H9 (cell line): ENCODE measurements around the gene NRIP3. TPM values are rescaled to one million over a fixed set of nuclear protein-coding genes. Genes with fewer than 3 reads are reported as not detected.

ENCODE experiments used
- DNase-seq: peaks from one replicate; pipeline ENCODE4 v3.0.0-alpha.2; 2017
- H2AFZ ChIP-seq: one replicate; pipeline ENCODE4 v1.6.1; 2013; ENCODE audit warnings: mild to moderate bottlenecking, low read length, control low read depth, moderate library complexity
- H2AK5ac ChIP-seq: 2 replicates; pipeline ENCODE4 v1.6.1; 2013; ENCODE audit warnings: low read length, control low read depth, mixed read lengths; ENCODE audit not compliant: insufficient read length
- H2BK120ac ChIP-seq: one replicate; pipeline ENCODE4 v1.6.1; 2013; ENCODE audit warnings: low read depth, mild to moderate bottlenecking, low read length, control low read depth, inconsistent platforms; ENCODE audit not compliant: poor library complexity, severe bottlenecking
- H2BK12ac ChIP-seq: 2 replicates; pipeline ENCODE4 v1.6.1; 2013; ENCODE audit warnings: low read length, control low read depth, mixed read lengths, low read depth; ENCODE audit not compliant: insufficient read length
- H2BK15ac ChIP-seq: 2 replicates; pipeline ENCODE4 v1.6.1; 2013; ENCODE audit warnings: low read depth, low read length, control low read depth
- H2BK20ac ChIP-seq: one replicate; pipeline ENCODE4 v1.6.1; 2013; ENCODE audit warnings: low read depth, mild to moderate bottlenecking, low read length, control low read depth, inconsistent platforms; ENCODE audit not compliant: poor library complexity, severe bottlenecking
- H2BK5ac ChIP-seq: 2 replicates; pipeline ENCODE4 v1.6.1; 2013; ENCODE audit warnings: low read length, control low read depth, mixed read lengths; ENCODE audit not compliant: insufficient read length
- H3K14ac ChIP-seq: 2 replicates; pipeline ENCODE4 v1.6.1; 2013; ENCODE audit warnings: low read length, control low read depth; ENCODE audit not compliant: insufficient read depth
- H3K18ac ChIP-seq: 2 replicates; pipeline ENCODE4 v1.6.1; 2013; ENCODE audit warnings: low read depth, mild to moderate bottlenecking, mixed read lengths, low read length, control low read depth; ENCODE audit not compliant: insufficient read length
- H3K23ac ChIP-seq: 2 replicates; pipeline ENCODE4 v1.6.1; 2013; ENCODE audit warnings: low read length, control low read depth, mixed read lengths, low read depth; ENCODE audit not compliant: insufficient read length
- H3K23me2 ChIP-seq: 2 replicates; pipeline ENCODE4 v1.6.1; 2013; ENCODE audit warnings: low read depth, mild to moderate bottlenecking, mixed read lengths, low read length, control low read depth; ENCODE audit not compliant: insufficient read length, poor library complexity, severe bottlenecking
- H3K27ac ChIP-seq: 2 replicates; pipeline ENCODE4 v1.5.1; 2013; ENCODE audit warnings: low read length, control low read depth, mixed read lengths, low read depth; ENCODE audit not compliant: insufficient read length
- H3K27me3 ChIP-seq: 2 replicates; pipeline ENCODE4 v1.6.1; 2013; ENCODE audit warnings: low read length, control low read depth, inconsistent platforms; ENCODE audit not compliant: insufficient read depth
- H3K4ac ChIP-seq: 2 replicates; pipeline ENCODE4 v1.6.1; 2013; ENCODE audit warnings: low read depth, mild to moderate bottlenecking, control low read depth, inconsistent platforms, low read length, moderate library complexity
- H3K4me1 ChIP-seq: 2 replicates; pipeline ENCODE4 v1.6.1; 2013; ENCODE audit warnings: low read length, control low read depth, inconsistent platforms; ENCODE audit not compliant: insufficient read depth
- H3K4me2 ChIP-seq: 2 replicates; pipeline ENCODE4 v1.6.1; 2013; ENCODE audit warnings: low read length, control low read depth, mixed read lengths; ENCODE audit not compliant: insufficient read length, insufficient read depth
- H3K56ac ChIP-seq: 2 replicates; pipeline ENCODE4 v1.6.1; 2013; ENCODE audit warnings: low read depth, mild to moderate bottlenecking, mixed read lengths, low read length, control low read depth; ENCODE audit not compliant: insufficient read length
- H3K79me1 ChIP-seq: 2 replicates; pipeline ENCODE4 v1.6.1; 2013; ENCODE audit warnings: low read depth, mild to moderate bottlenecking, moderate library complexity, low read length, control low read depth, inconsistent platforms; ENCODE audit not compliant: insufficient read depth, poor library complexity, severe bottlenecking
- H3K79me2 ChIP-seq: 2 replicates; pipeline ENCODE4 v1.6.1; 2013; ENCODE audit warnings: low read length, control low read depth, inconsistent platforms; ENCODE audit not compliant: insufficient read depth
- H3K9ac ChIP-seq: 2 replicates; pipeline ENCODE4 v1.6.1; 2013; ENCODE audit warnings: low read length, control low read depth, mixed read lengths; ENCODE audit not compliant: insufficient read length; ENCODE audit errors: extremely low read depth
- H3K9me3 ChIP-seq: one replicate; pipeline ENCODE4 v1.6.1; 2013; ENCODE audit warnings: low read depth, low read length, inconsistent platforms; ENCODE audit not compliant: control insufficient read depth
- H3T11ph ChIP-seq: one replicate; pipeline ENCODE4 v1.6.1; 2013; ENCODE audit warnings: mild to moderate bottlenecking, low read length, control low read depth, inconsistent platforms
- H4K20me1 ChIP-seq: one replicate; pipeline ENCODE4 v1.6.1; 2013; ENCODE audit not compliant: control insufficient read depth, insufficient read length, insufficient read depth
- H4K5ac ChIP-seq: 2 replicates; pipeline ENCODE4 v1.6.1; 2013; ENCODE audit warnings: low read depth, mild to moderate bottlenecking, mixed read lengths, low read length, control low read depth; ENCODE audit not compliant: insufficient read length
- H4K8ac ChIP-seq: replicated peaks from 2 replicates; pipeline ENCODE4 v1.6.1; 2013; ENCODE audit warnings: low read length, control low read depth, mixed read lengths, low read depth; ENCODE audit not compliant: insufficient read length
- H4K91ac ChIP-seq: 2 replicates; pipeline ENCODE4 v1.6.1; 2013; ENCODE audit warnings: low read depth, mild to moderate bottlenecking, moderate library complexity, mixed read lengths, low read length, control low read depth; ENCODE audit not compliant: insufficient read length
- H3K27ac Mint-ChIP-seq, 3 experiments: 2 replicates in 2 of 3; 3 replicates in 1 of 3; pipeline ENCODE4 v1.8.0; 2020 to 2021; ENCODE audit warnings: mixed read lengths in 3 of 3, mild to moderate bottlenecking in 1 of 3, moderate library complexity in 1 of 3
- H3K27me3 Mint-ChIP-seq: 2 replicates; pipeline ENCODE4 v1.8.0; 2021; ENCODE audit warnings: low read depth, mild to moderate bottlenecking, moderate library complexity, mixed read lengths
- H3K36me3 Mint-ChIP-seq, 3 experiments: 2 replicates in 2 of 3; 3 replicates in 1 of 3; pipeline ENCODE4 v1.8.0; 2020 to 2021; ENCODE audit warnings: low read depth in 3 of 3, mixed read lengths in 3 of 3; ENCODE audit not compliant: insufficient read depth in 1 of 3
- H3K4me1 Mint-ChIP-seq, 2 experiments: 2 replicates each; pipeline ENCODE4 v1.8.0; 2020; ENCODE audit warnings: mixed read lengths in 2 of 2
- H3K4me3 Mint-ChIP-seq, 2 experiments: 2 replicates in 1 of 2; 3 replicates in 1 of 2; pipeline ENCODE4 v1.8.0; 2020 to 2021; ENCODE audit warnings: mild to moderate bottlenecking in 2 of 2, mixed read lengths in 2 of 2, moderate library complexity in 1 of 2
- H3K9me3 Mint-ChIP-seq, 2 experiments: 2 replicates in 1 of 2; 3 replicates in 1 of 2; pipeline ENCODE4 v1.8.0; 2020; ENCODE audit warnings: mild to moderate bottlenecking in 2 of 2, mixed read lengths in 2 of 2, moderate library complexity in 1 of 2
- WGBS: extraction: QIAGEN DNeasy Blood & Tissue Kit; methylation state at CpG from one replicate; pipeline ENCODE4 v1.1.7; 2013; ENCODE audit warnings: missing lambda C conversion rate, low lambda C conversion rate, mixed read lengths; ENCODE audit not compliant: insufficient read length; ENCODE audit errors: extremely low coverage; 5-methylcytosine and 5-hydroxymethylcytosine counted together
- total RNA-seq: library from RNA; stranded (reverse); gene quantifications from 2 replicates; pipeline ENCODE4 v1.2.1, GENCODE V29; 2021
- TF ChIP-seq, protein P1 (sequence below): fragments of 200-600 bp; sonication (generic); conservative IDR thresholded peaks from 3 replicates; pipeline ENCODE4 v1.8.0; 2021; ENCODE audit warnings: antibody characterized with exemption, mild to moderate bottlenecking

The NRIP3 gene
- total RNA-seq, 1 experiment from 2014 or later = 4.2 TPM

DNA sequence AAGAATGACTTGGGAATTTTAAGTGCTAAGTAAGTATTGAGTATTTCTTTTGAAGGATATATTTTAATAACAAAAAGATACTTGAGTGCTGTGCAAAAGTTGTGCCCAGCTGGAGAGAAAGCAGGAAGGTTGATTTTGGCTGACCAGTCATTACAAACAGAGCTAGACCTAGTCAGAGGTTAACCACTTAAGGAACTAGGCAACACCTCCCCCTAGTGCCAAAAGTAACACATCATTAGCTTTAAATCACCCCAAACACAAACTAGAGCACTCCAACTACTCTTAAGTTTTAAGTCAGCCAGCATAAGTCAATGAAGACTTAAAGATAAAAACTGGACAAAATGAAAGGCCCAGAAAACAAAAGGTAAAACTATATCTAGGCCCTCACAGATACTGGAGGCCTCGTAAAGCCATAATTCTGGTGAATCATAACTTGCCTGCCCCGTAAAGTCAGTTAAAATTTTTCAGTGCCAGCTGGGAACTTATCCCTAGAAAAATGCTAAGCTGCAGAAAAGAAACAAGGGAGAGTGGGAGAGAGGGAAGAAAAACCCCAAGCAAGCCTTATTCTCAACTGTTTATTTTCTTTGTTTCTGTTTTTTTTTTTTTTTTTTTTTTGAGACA is 44.1 kb downstream of the NRIP3 start:
- no peak overlapping the region for H3K56ac ChIP-seq
- Mint-ChIP-seq H3K9me3 (peaks cover 2 to 6% of the 10 kb centered on the region in 2 experiments; a peak in 3 of 5 replicates), H3K36me3 (peaks cover 5 to 17% (median 16%) of the 10 kb centered on the region in 3 experiments), H3K27ac (no peak overlapping the region), H3K4me1 (peaks cover 9 to 10% of the 10 kb centered on the region in 2 experiments), H3K4me3 (no peak overlapping the region), H3K27me3 (no peaks in the 10 kb centered on the region)
- H3K4me2 ChIP-seq = no peak overlapping the region
- no peak overlapping the region for H3K9ac ChIP-seq
- no peak overlapping the region for H2AFZ ChIP-seq
- H2BK20ac ChIP-seq = no peak overlapping the region
- no peak overlapping the region for H2BK5ac ChIP-seq
- no peak overlapping the region for H4K91ac ChIP-seq
- H3K79me1 ChIP-seq = no peaks in the 10 kb centered on the region
- TF ChIP-seq, protein P1, sequence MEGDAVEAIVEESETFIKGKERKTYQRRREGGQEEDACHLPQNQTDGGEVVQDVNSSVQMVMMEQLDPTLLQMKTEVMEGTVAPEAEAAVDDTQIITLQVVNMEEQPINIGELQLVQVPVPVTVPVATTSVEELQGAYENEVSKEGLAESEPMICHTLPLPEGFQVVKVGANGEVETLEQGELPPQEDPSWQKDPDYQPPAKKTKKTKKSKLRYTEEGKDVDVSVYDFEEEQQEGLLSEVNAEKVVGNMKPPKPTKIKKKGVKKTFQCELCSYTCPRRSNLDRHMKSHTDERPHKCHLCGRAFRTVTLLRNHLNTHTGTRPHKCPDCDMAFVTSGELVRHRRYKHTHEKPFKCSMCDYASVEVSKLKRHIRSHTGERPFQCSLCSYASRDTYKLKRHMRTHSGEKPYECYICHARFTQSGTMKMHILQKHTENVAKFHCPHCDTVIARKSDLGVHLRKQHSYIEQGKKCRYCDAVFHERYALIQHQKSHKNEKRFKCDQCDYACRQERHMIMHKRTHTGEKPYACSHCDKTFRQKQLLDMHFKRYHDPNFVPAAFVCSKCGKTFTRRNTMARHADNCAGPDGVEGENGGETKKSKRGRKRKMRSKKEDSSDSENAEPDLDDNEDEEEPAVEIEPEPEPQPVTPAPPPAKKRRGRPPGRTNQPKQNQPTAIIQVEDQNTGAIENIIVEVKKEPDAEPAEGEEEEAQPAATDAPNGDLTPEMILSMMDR = peak; percentile 75
- H2AK5ac ChIP-seq = no peak overlapping the region
- no peak overlapping the region for H4K8ac ChIP-seq
- no peak overlapping the region for H4K5ac ChIP-seq
- no peaks in the 10 kb centered on the region for H3K27me3 ChIP-seq
- no peaks in the 10 kb centered on the region for H4K20me1 ChIP-seq
- H3K79me2 ChIP-seq = 0 out of 2 replicates have a peak, but pooled peaks cover 1% of the 10 kb centered on the region
- H3K4me1 ChIP-seq = no peaks in the 10 kb centered on the region
- no peak overlapping the region for H3K23ac ChIP-seq
- H2BK120ac ChIP-seq = no peak overlapping the region
- H3K9me3 ChIP-seq = no peaks in the 10 kb centered on the region
- H3K4ac ChIP-seq = no peak overlapping the region
- peaks cover 2% of the 10 kb centered on the region for H3K23me2 ChIP-seq
- WGBS = no CpG with 5 or more reads among the region's 2 CpGs
- no peak overlapping the region for H3K27ac ChIP-seq
- no peak overlapping the region for H2BK12ac ChIP-seq
- DNase-seq = peak; percentile 34
- H3K14ac ChIP-seq = no peak overlapping the region
- H3T11ph ChIP-seq = no peak overlapping the region
- H2BK15ac ChIP-seq = no peak overlapping the region
- H3K18ac ChIP-seq = no peak overlapping the region
